HepG2 (cell line): ENCODE results near the gene DCDC2C.

Source experiments
- AHR ChIP-seq: IDR thresholded peaks from 2 replicates; pipeline ENCODE4 v1.6.1; 2018; ENCODE audit warnings: missing genetic modification reagents, missing compliant biosample characterization
- IRX3 ChIP-seq: sonication (generic); formaldehyde crosslinking; IDR thresholded peaks from 2 replicates; pipeline ENCODE4 v1.8.1; 2023; ENCODE audit warnings: mild to moderate bottlenecking, low read depth, missing genetic modification reagents, borderline replicate concordance
- RXRA ChIP-seq: sonication (generic); formaldehyde crosslinking; IDR thresholded peaks from 2 replicates; pipeline ENCODE4 v1.5.1; 2020; ENCODE audit warnings: missing genetic modification reagents
- SIN3B ChIP-seq: fragments of 150-350 bp; IDR thresholded peaks from 2 replicates; pipeline ENCODE4 v1.6.1; 2014; ENCODE audit warnings: low read length
- SYNCRIP ChIP-seq: fragments of 200-400 bp; formaldehyde crosslinking; IDR thresholded peaks from 2 replicates; pipeline ENCODE4 v1.6.1; 2018; ENCODE audit warnings: mild to moderate bottlenecking, low read depth, low read length; ENCODE audit not compliant: insufficient read depth
- ZNF251 ChIP-seq: sonication (generic); formaldehyde crosslinking; IDR thresholded peaks from 2 replicates; pipeline ENCODE4 v1.9.0; 2021; ENCODE audit warnings: mild to moderate bottlenecking, missing genetic modification reagents
- ZZZ3 ChIP-seq: sonication (generic); formaldehyde crosslinking; IDR thresholded peaks from 2 replicates; pipeline ENCODE4 v1.4.0; 2020; ENCODE audit warnings: missing genetic modification reagents, mild to moderate bottlenecking, borderline replicate concordance
- TF ChIP-seq, protein P1 (sequence below): sonication (generic); formaldehyde crosslinking; IDR thresholded peaks from 2 replicates; pipeline ENCODE4 v1.4.0; 2020; ENCODE audit warnings: missing genetic modification reagents

GRCh38 chr2:3870222-3870621, 166.8 kb downstream of the DCDC2C start:
- no peak for TF ChIP-seq ZNF251 (CRISPR knock-in tag)
- TF ChIP-seq RXRA, result no peak
- TF ChIP-seq SYNCRIP, result no peak
- no peak for TF ChIP-seq AHR
- TF ChIP-seq ZZZ3 (CRISPR knock-in tag), result no peak
- TF ChIP-seq IRX3 (CRISPR knock-in tag), result no peak
- no peak for TF ChIP-seq SIN3B
- TF ChIP-seq, protein P1, sequence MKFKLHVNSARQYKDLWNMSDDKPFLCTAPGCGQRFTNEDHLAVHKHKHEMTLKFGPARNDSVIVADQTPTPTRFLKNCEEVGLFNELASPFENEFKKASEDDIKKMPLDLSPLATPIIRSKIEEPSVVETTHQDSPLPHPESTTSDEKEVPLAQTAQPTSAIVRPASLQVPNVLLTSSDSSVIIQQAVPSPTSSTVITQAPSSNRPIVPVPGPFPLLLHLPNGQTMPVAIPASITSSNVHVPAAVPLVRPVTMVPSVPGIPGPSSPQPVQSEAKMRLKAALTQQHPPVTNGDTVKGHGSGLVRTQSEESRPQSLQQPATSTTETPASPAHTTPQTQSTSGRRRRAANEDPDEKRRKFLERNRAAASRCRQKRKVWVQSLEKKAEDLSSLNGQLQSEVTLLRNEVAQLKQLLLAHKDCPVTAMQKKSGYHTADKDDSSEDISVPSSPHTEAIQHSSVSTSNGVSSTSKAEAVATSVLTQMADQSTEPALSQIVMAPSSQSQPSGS (CRISPR knock-in tag), result no peak
